Stimulated activated naive CD8-positive, alpha-beta T cell treated with anti-CD3 and anti-CD28 coated beads, Interleukin-15, amount 100 ng/mL, for 72 hours (primary cell): ENCODE data around the gene ORC3.

Experiments used
- ATAC-seq: fragments of 150-1000 bp; cut with Tn5 transposase; 2 replicates; pipeline ENCODE4 v1.10.0; 2021; ENCODE audit warnings: mild to moderate bottlenecking, moderate library complexity
- DNase-seq, 2 donors: peaks; one replicate each; pipeline ENCODE4 v3.0.0; 2021 to 2022
- H3K27ac Mint-ChIP-seq, 2 donors: one replicate each; pipeline ENCODE4 v1.8.0; 2022; ENCODE audit warnings: mild to moderate bottlenecking in 2 of 2, mixed read lengths in 2 of 2, moderate library complexity in 2 of 2
- H3K27me3 Mint-ChIP-seq: one replicate; pipeline ENCODE4 v1.8.0; 2022; ENCODE audit warnings: mixed read lengths
- H3K4me1 Mint-ChIP-seq: one replicate; pipeline ENCODE4 v1.8.0; 2022; ENCODE audit warnings: mild to moderate bottlenecking, mixed read lengths
- H3K4me3 Mint-ChIP-seq, 2 donors: one replicate each; pipeline ENCODE4 v1.8.0; 2022; ENCODE audit warnings: mild to moderate bottlenecking in 2 of 2, mixed read lengths in 2 of 2, moderate library complexity in 1 of 2
- H3K9me3 Mint-ChIP-seq, 2 donors: one replicate each; pipeline ENCODE4 v1.8.0; 2022; ENCODE audit warnings: mixed read lengths in 2 of 2

ORC3 gene

GRCh38 chr6:87633851-87634250 is 43.9 kb downstream of the ORC3 start:
- Mint-ChIP-seq H3K4me1 (no peaks in the 10 kb centered on the region), H3K27ac (no peak overlapping the region), H3K27me3 (no peaks in the 10 kb centered on the region), H3K4me3 (no peak overlapping the region), H3K9me3 (no peaks in the 10 kb centered on the region)
- no peak for ATAC-seq
- no peak for DNase-seq

DNA sequence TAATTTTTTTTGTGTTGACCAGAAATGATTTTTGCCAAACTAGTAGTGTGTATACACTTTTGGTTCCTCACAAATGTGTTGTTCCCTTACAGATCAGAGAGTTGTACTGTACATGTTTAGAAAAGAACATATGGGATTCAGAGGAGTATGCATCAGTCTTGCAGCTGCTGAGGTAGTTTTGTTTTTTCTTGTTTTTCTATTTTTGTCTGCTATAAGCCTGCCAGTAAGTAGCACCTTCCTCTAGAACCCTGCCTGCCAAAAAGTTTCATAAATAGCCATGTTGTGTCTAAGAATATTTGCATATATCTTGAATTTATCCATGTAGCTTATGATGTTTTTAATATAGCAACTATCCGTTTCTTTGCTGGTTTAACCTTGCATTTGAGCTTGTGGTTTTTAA is 46.4 kb downstream of the ORC3 start:
- DNase-seq (no peak), ATAC-seq (no peak)
- Mint-ChIP-seq H3K9me3 (no peaks in the 10 kb centered on the region), H3K27ac (no peak overlapping the region), H3K4me1 (no peaks in the 10 kb centered on the region), H3K27me3 (no peaks in the 10 kb centered on the region), H3K4me3 (no peak overlapping the region)

DNA sequence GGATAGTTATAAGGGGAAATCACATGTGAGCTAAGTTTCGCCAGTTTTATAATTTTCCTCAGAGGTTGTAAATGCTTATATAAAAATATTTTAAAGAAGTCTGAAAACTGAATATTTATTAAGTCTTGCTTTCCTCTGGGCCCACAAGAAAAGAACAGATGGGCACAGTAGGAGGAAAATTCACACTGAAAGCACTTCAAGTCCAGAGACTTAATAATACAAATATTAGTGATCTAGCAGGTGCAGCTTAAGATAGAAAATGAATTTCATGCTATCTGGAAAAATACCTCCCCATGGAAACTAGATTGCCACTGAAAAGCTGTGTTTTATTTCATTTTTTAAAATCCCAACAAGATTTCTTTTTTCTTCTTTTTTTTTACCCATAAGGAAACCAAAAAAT is 47.2 kb downstream of the ORC3 start:
- Mint-ChIP-seq H3K27ac (no peak overlapping the region), H3K9me3 (no peaks in the 10 kb centered on the region), H3K27me3 (no peaks in the 10 kb centered on the region), H3K4me1 (no peaks in the 10 kb centered on the region), H3K4me3 (no peak overlapping the region)
- no peak for DNase-seq
- no peak for ATAC-seq

DNA sequence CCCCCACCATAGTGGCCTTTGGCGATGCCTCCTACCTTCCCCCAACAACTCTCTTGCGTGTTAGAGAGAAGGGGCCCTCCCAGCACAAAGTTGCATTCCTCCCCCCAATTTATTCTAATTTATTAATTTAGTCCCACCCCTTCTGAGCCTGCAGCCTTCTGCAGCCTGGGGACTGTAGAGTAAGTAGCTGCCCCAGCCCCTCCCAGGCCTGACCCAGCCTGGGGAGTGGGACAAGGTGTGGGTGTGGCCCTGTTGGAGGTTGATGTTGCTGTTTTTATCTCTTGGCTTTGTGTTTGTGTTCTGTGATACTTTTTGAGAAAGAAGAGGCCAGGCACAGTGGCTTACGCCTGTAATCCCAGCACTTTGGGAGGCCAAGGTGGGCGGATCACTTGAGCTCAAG is 49.4 kb downstream of the ORC3 start:
- DNase-seq (no peak), ATAC-seq (no peak)
- no peaks in the 10 kb centered on the region for H3K27me3 Mint-ChIP-seq
- H3K4me3 Mint-ChIP-seq: no peak overlapping the region
- H3K27ac Mint-ChIP-seq: no peak overlapping the region
- peaks cover 2% of the 10 kb centered on the region for H3K4me1 Mint-ChIP-seq
- no peaks in the 10 kb centered on the region for H3K9me3 Mint-ChIP-seq

DNA sequence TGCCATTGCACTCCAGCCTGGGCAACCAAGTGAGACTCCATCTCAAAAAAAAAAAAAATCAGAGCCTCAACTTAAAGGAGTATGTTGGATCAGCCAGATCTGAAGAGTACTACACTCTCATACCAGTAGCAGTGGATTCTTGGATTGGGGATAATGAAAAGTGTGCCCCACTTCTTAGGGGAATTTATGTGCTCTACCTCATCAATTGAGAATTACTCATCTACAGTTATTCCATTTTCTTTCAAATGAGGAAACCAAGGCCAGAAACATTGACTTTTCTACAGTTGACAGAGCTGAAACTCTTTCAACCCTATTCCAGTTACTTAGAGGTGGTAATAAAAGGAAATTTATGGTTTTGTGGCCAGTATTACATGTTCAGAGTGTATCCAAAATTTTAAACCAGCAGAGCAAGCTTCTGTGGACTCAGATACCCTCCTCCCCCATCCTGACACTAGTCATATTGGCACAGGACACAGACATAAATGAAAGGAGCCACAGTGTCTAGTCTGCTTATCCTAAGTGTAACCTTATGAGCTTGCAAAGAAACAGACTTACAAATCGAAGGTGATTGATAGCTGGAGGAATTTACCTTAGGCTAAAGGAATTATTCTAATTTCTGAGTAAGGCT is 51.2 kb downstream of the ORC3 start:
- H3K9me3 Mint-ChIP-seq: no peaks in the 10 kb centered on the region
- H3K4me1 Mint-ChIP-seq: peaks cover 13% of the 10 kb centered on the region
- ATAC-seq (peak; percentile 91), DNase-seq (peak in 1 of 2 donors; percentile 12)
- H3K27me3 Mint-ChIP-seq: no peaks in the 10 kb centered on the region
- no peak overlapping the region for H3K27ac Mint-ChIP-seq
- H3K4me3 Mint-ChIP-seq: no peak overlapping the region

GRCh38 chr6:87645080-87645479 is 55.1 kb downstream of the ORC3 start:
- Mint-ChIP-seq H3K27me3 (no peaks in the 10 kb centered on the region), H3K4me3 (peak overlapping the region; percentile 39 to 45), H3K4me1 (peaks cover 13% of the 10 kb centered on the region), H3K27ac (peak overlapping the region in 1 of 2 donors; percentile 27), H3K9me3 (no peaks in the 10 kb centered on the region)
- ATAC-seq (peak; percentile 60), DNase-seq (peak in 1 of 2 donors; percentile 5)

DNA sequence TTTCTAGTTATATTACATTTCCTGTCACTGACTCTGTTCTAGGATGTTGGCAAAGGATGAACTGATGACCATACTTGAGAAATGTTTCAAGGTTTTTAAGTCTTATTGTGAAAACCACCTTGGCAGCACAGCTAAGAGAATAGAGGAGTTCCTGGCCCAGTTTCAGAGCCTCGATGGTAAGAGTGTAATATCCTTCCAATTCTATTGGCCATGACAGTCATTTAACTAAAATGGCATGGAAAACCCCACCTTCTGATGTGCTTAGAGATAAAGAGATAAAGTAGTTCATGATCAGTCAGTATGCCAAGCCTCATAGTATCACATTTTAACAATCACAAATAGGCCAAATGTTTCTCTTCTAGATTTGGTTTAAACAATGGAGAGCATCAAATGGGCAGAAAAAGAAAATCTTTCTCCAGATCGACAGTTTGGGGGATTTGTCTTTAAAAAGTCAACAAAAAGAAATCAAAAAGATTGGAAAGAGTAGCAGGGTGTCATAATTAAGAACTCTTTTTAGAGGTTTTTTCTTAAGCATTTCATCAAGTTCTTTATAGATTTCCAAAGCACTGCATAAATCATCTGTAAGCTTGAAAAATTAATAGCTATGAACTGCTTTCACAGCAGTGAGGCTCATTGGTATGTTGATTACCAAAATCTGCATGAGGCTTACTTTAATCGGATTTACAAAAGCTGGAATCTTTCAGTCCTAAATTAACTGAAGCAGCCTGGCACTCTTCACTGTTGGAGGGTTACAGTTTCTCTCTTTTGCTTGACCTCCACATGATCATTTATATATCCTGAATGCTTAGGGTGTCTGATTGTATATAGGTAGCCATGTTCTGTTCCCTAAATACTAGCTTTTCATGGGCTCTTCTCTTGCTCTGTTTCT is 63.4 kb downstream of the ORC3 start:
- Mint-ChIP-seq H3K4me1 (peaks cover 29% of the 10 kb centered on the region), H3K4me3 (no peak overlapping the region), H3K27ac (peak overlapping the region in 1 of 2 donors; percentile 72), H3K27me3 (no peaks in the 10 kb centered on the region), H3K9me3 (no peaks in the 10 kb centered on the region)
- ATAC-seq (peak; percentile 97), DNase-seq (peak in 1 of 2 donors; percentile 18)

- Mint-ChIP-seq H3K27ac (no peak overlapping the region), H3K27me3 (no peaks in the 10 kb centered on the region), H3K4me3 (no peak overlapping the region), H3K9me3 (no peaks in the 10 kb centered on the region), H3K4me1 (peaks cover 29% of the 10 kb centered on the region)
- DNase-seq: no peak
- ATAC-seq: no peak
Measured at GRCh38 chr6:87654122-87654521, 64.2 kb downstream of the ORC3 start.

DNA sequence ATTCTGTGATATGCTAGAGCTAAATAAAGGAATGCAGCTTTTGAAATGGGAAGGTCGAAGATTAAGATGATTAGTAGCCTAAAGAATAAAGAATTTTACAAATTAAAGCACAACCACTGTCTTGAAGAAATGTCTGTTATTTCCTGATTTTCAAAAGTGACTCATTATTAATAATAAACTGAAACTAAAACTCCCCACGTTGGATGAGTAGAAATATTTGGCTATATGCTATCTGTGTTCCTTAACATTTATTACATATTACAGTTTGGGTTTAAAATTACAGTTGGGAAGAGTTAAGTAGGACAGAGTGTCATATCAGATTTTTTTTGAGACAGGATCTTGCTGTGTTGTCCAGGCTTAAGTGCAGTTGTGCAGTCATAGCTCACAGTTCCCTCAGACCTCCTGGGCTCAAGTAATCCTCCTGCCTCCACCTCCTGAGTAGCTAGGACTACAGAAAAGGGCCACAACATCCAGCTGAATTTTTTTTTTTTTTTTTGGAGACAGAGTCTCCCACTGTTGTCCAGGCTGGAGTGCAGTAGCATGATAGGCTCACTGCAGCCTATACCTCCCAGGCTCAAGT is 65.0 kb downstream of the ORC3 start:
- H3K27ac Mint-ChIP-seq: no peak overlapping the region
- H3K4me1 Mint-ChIP-seq: peaks cover 29% of the 10 kb centered on the region

GRCh38 chr6:87655824-87656223 is 65.9 kb downstream of the ORC3 start:
- DNase-seq (no peak), ATAC-seq (no peak)
- no peaks in the 10 kb centered on the region for H3K27me3 Mint-ChIP-seq
- peaks cover 29% of the 10 kb centered on the region for H3K4me1 Mint-ChIP-seq
- no peaks in the 10 kb centered on the region for H3K9me3 Mint-ChIP-seq
- no peak overlapping the region for H3K27ac Mint-ChIP-seq
- no peak overlapping the region for H3K4me3 Mint-ChIP-seq

More for the DNA sequence above, 65.0 kb downstream of the ORC3 start:
- no peak for DNase-seq
- Mint-ChIP-seq H3K4me3 (no peak overlapping the region), H3K27me3 (no peaks in the 10 kb centered on the region), H3K9me3 (no peaks in the 10 kb centered on the region)
- no peak for ATAC-seq

GRCh38 chr6:87656857-87657256 is 66.9 kb downstream of the ORC3 start:
- no peak for DNase-seq
- Mint-ChIP-seq H3K27ac (no peak overlapping the region), H3K4me3 (no peak overlapping the region), H3K27me3 (no peaks in the 10 kb centered on the region), H3K9me3 (no peaks in the 10 kb centered on the region), H3K4me1 (peaks cover 29% of the 10 kb centered on the region)
- no peak for ATAC-seq

- Mint-ChIP-seq H3K4me3 (no peak overlapping the region), H3K27ac (no peak overlapping the region), H3K4me1 (peaks cover 17% of the 10 kb centered on the region), H3K9me3 (no peaks in the 10 kb centered on the region), H3K27me3 (no peaks in the 10 kb centered on the region)
- DNase-seq: no peak
- ATAC-seq: no peak
Measured at GRCh38 chr6:87658516-87658915, 68.6 kb downstream of the ORC3 start.

DNA sequence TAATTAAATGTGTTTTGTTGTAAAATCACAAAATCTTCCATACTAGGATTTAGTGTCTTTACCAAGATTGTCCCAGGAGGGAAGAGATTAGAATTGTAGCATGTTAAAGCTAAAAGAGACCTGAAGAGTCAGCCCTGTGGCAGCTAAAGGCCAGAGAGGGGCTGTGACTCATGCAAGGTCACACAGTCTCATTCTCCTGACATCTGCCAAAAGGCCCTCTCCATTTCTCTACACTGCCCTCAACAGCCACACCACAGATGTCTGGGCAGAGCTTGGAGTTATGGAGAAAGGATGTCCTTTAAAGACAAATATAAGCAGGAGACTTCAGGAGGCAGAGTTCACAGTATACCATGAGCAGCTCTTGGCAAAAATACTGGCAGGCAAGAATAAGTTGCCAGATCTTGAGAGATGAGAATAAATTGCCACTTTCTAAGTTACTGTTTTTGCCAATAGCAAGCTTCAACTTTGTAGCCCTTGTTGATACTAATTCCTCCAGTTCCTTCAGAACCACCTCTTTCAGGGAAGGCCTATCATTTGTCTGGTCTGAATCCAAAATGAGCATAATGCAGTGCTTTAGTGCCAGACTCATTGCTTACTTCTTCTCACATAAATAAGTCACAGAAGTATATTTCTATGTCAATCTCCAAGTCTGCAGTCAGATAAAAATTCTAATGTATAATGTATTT is 70.4 kb downstream of the ORC3 start:
- Mint-ChIP-seq H3K4me1 (peaks cover 9% of the 10 kb centered on the region), H3K4me3 (no peak overlapping the region), H3K9me3 (no peaks in the 10 kb centered on the region), H3K27me3 (no peaks in the 10 kb centered on the region), H3K27ac (peak overlapping the region; percentile 33 to 82)
- ATAC-seq (no peak), DNase-seq (no peak)

- Mint-ChIP-seq H3K4me3 (no peak overlapping the region), H3K27me3 (no peaks in the 10 kb centered on the region), H3K27ac (peak overlapping the region; percentile 33 to 74), H3K9me3 (no peaks in the 10 kb centered on the region), H3K4me1 (peaks cover 9% of the 10 kb centered on the region)
- ATAC-seq (no peak), DNase-seq (no peak)
Measured at GRCh38 chr6:87661016-87661415, 71.1 kb downstream of the ORC3 start.

GRCh38 chr6:87661503-87661902 is 71.6 kb downstream of the ORC3 start:
- no peak overlapping the region for H3K4me3 Mint-ChIP-seq
- no peaks in the 10 kb centered on the region for H3K27me3 Mint-ChIP-seq
- DNase-seq (no peak), ATAC-seq (no peak)
- H3K9me3 Mint-ChIP-seq: no peaks in the 10 kb centered on the region
- H3K4me1 Mint-ChIP-seq: peaks cover 7% of the 10 kb centered on the region
- H3K27ac Mint-ChIP-seq: peak overlapping the region in 1 of 2 donors; percentile 74

GRCh38 chr6:87663434-87663833 is 73.5 kb downstream of the ORC3 start:
- H3K27ac Mint-ChIP-seq: no peak overlapping the region
- no peak overlapping the region for H3K4me3 Mint-ChIP-seq
- ATAC-seq (no peak), DNase-seq (no peak)
- no peaks in the 10 kb centered on the region for H3K4me1 Mint-ChIP-seq
- H3K27me3 Mint-ChIP-seq: no peaks in the 10 kb centered on the region
- no peaks in the 10 kb centered on the region for H3K9me3 Mint-ChIP-seq
